Heart left ventricle (tissue), 13 donors: ENCODE data around the gene ANTXRL.

Source experiments
- CTCF ChIP-seq, 12 donors: fragments of 200-600 bp; sonication (generic) in 4 of 12; IDR thresholded peaks; one replicate each; pipeline versions ENCODE4 v1.5.0 to v1.8.0; 2018 to 2022; ENCODE audit warnings: antibody characterized with exemption in 12 of 12, mild to moderate bottlenecking in 5 of 12
- POLR2A ChIP-seq, 2 donors: fragments of 450-650 bp; IDR thresholded peaks; one replicate each; pipeline ENCODE4 v1.6.1; 2017; ENCODE audit warnings: antibody characterized with exemption in 2 of 2, mild to moderate bottlenecking in 2 of 2, moderate library complexity in 2 of 2
- donor health status: ischemic (EF 13 %, LVEDD 7.1; RV severe dilation, severe dysfunction).
- donor health status: DM: no; HTN: yes; CAD: no.
- donor health status: DM: no; HTN: no; CAD: no.
- donor health status: ischemic (EF 25% LVEDD 6.9; RV normal size, moderate dysfunction).
- donor health status: ischemic (EF 25% LVEDD 5.7; RV mildly dilated, moderate dysfunction).
- donor health status: ischemic (EF 35%, LVEDD 5.7; RV mildly dilated, moderate dysfunction).
- donor health status: nonischemic (EF 11% LVEDD 7.7; RV severe dilation, severe dysfunction).
- donor health status: DM: yes; HTN: yes; CAD: no.
- donor health status: PGD.
- donor health status: ischemic (EF 29% LVEDD 5.4; RV normal size, mild dysfunction).
- donor health status: nonischemic (EF 23%, LVEDD 6.1; RV moderate dilation, normal function).

- TF ChIP-seq CTCF (IDR thresholded peaks at IDR 0.05): no peak
- no peak for TF ChIP-seq POLR2A (IDR thresholded peaks at IDR 0.05)
Observed at GRCh38 chr10:46321770-46322169, 35.0 kb downstream of the ANTXRL start.
